ENCODE results near the gene TRIM9. TPM values are rescaled to one million over a fixed set of nuclear protein-coding genes. Genes with fewer than 3 reads are reported as not detected.

Gene TRIM9
- total RNA-seq, 4 donors from 2014 or later: 1.1 to 4.8 (median 2.8) TPM

GRCh38 chr14:51068268-51068667 lies 26.6 kb downstream of the TRIM9 start:
- no peak for DNase-seq (ENCODE audit: low spot score)
- ATAC-seq (ENCODE audit: low FRiP score): no peak
- no peak for TF ChIP-seq CTCF (IDR thresholded peaks at IDR 0.05)

- TF ChIP-seq CTCF (IDR thresholded peaks at IDR 0.05): no peak
- ATAC-seq (ENCODE audit: low FRiP score) (no peak), DNase-seq (ENCODE audit: low spot score) (no peak)
Observed at GRCh38 chr14:51067295-51067694, 27.6 kb downstream of the TRIM9 start.

- DNase-seq (ENCODE audit: low spot score): no peak
- TF ChIP-seq CTCF (IDR thresholded peaks at IDR 0.05): no peak
- no peak for ATAC-seq (ENCODE audit: low FRiP score)
Observed at GRCh38 chr14:51066576-51066975, 28.3 kb downstream of the TRIM9 start.

GRCh38 chr14:51059032-51059431 lies 35.9 kb downstream of the TRIM9 start:
- TF ChIP-seq CTCF (IDR thresholded peaks at IDR 0.05): no peak
- no peak for ATAC-seq (ENCODE audit: low FRiP score)
- no peak for DNase-seq (ENCODE audit: low spot score)

- DNase-seq (ENCODE audit: low spot score) (no peak), ATAC-seq (ENCODE audit: low FRiP score) (no peak)
- TF ChIP-seq CTCF (IDR thresholded peaks at IDR 0.05): no peak
Observed at GRCh38 chr14:51058382-51058781, 36.5 kb downstream of the TRIM9 start.

- DNase-seq (ENCODE audit: low spot score): no peak
- ATAC-seq (ENCODE audit: low FRiP score): no peak
- no peak for TF ChIP-seq CTCF (IDR thresholded peaks at IDR 0.05)
Observed at GRCh38 chr14:51056421-51056820, 38.5 kb downstream of the TRIM9 start.

- no peak for ATAC-seq (ENCODE audit: low FRiP score)
- DNase-seq (ENCODE audit: low spot score): no peak
- no peak for TF ChIP-seq CTCF (IDR thresholded peaks at IDR 0.05)
Observed at GRCh38 chr14:51053157-51053556, 41.7 kb downstream of the TRIM9 start.

Measured in omental fat pad (tissue), 4 donors.